IPS-20b (cell line): ENCODE results near the gene QDPR.
"Not testable (repeated sequence)": the region's sequence is repeated elsewhere in the genome, so short reads cannot be mapped to it uniquely, and the experiment has no call there.

Experiments
- H3K27ac ChIP-seq: one replicate; pipeline ENCODE4 v1.5.1; 2013; ENCODE audit warnings: low read length
- H3K27me3 ChIP-seq: 2 replicates; pipeline ENCODE4 v1.6.1; 2013; ENCODE audit warnings: mild to moderate bottlenecking, low read length, inconsistent platforms; ENCODE audit not compliant: insufficient read depth
- H3K36me3 ChIP-seq: 2 replicates; pipeline ENCODE4 v1.6.1; 2013; ENCODE audit warnings: low read depth, mild to moderate bottlenecking, inconsistent platforms, low read length, moderate library complexity; ENCODE audit not compliant: insufficient read depth
- H3K4me1 ChIP-seq: 2 replicates; pipeline ENCODE4 v1.6.1; 2013; ENCODE audit warnings: mild to moderate bottlenecking, control low read depth, inconsistent platforms, low read length, moderate library complexity; ENCODE audit not compliant: insufficient read depth
- H3K4me3 ChIP-seq: 2 replicates; pipeline ENCODE4 v1.5.1; 2013; ENCODE audit warnings: mild to moderate bottlenecking, low read length, inconsistent platforms
- H3K9ac ChIP-seq: 2 replicates; pipeline ENCODE4 v1.6.1; 2013; ENCODE audit warnings: low read depth, mild to moderate bottlenecking, inconsistent platforms, low read length, moderate library complexity
- H3K9me3 ChIP-seq: 2 replicates; pipeline ENCODE4 v1.6.1; 2013; ENCODE audit warnings: mild to moderate bottlenecking, low read depth, low read length, inconsistent platforms; ENCODE audit not compliant: insufficient read depth

QDPR gene

GRCh38 chr4:17447675-17448298, 64.1 kb downstream of the QDPR start:
- no peaks in the 10 kb centered on the region for H3K27me3 ChIP-seq
- no peaks in the 10 kb centered on the region for H3K36me3 ChIP-seq
- H3K4me1 ChIP-seq, result no peaks in the 10 kb centered on the region
- H3K9me3 ChIP-seq, result peaks cover 5% of the 10 kb centered on the region; the same call in 1 of the 2 replicates
- no peak overlapping the region for H3K9ac ChIP-seq
- no peak overlapping the region for H3K27ac ChIP-seq
- H3K4me3 ChIP-seq, result no peak overlapping the region

- H3K9ac ChIP-seq, result no peak overlapping the region
- no peak overlapping the region for H3K4me3 ChIP-seq
- no peaks in the 10 kb centered on the region for H3K27me3 ChIP-seq
- H3K9me3 ChIP-seq, result no peaks in the 10 kb centered on the region
- H3K36me3 ChIP-seq, result no peaks in the 10 kb centered on the region
- no peaks in the 10 kb centered on the region for H3K4me1 ChIP-seq
- no peak overlapping the region for H3K27ac ChIP-seq
Observed at GRCh38 chr4:17447056-17447455, 64.8 kb downstream of the QDPR start.

DNA sequence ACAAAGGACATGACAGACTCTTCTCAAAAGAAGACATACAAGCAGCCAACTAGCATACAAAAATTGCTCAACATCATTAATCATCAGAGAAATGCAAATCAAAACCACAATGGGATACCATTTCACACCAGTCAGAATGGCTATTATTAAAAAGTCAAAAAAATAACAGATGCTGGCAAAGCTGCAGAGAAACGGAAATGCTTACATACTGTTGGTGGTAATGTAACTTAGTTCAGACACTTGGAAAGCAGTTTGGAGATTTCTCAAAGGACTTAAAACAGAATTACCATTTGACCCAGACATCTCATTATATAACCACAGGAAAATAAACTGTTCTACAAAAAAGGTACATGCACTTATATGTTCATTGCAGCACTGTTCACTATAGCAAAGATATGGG, 69.4 kb downstream of the QDPR start:
- not testable (repeated sequence) for H3K4me1 ChIP-seq, H3K9me3 ChIP-seq, H3K36me3 ChIP-seq, H3K27me3 ChIP-seq, H3K27ac ChIP-seq, H3K4me3 ChIP-seq, H3K9ac ChIP-seq

DNA sequence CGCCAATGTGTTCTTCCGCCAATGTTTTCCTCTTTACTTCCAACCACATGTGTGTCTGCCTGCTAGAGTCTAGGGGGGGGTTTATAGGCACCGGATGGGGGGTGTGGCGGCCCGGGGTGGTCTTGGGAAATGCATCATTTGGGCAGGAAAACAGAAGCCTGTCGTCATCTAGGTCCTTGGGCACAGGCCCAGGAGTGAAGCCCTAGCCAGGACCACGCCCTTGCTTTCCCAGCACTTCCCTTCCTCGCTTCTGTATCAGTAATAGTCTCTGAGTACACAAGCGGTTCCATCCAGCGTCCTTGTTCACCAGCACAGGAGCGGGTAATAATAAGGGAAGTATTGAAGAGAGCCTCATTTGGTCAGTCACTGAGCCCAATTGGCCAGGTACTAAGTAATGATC, 74.5 kb downstream of the QDPR start:
- Histone ChIP-seq H3K27ac (no peak overlapping the region), H3K27me3 (no peaks in the 10 kb centered on the region), H3K4me3 (no peak overlapping the region), H3K36me3 (no peaks in the 10 kb centered on the region), H3K4me1 (no peaks in the 10 kb centered on the region), H3K9me3 (no peaks in the 10 kb centered on the region), H3K9ac (no peak overlapping the region)

DNA sequence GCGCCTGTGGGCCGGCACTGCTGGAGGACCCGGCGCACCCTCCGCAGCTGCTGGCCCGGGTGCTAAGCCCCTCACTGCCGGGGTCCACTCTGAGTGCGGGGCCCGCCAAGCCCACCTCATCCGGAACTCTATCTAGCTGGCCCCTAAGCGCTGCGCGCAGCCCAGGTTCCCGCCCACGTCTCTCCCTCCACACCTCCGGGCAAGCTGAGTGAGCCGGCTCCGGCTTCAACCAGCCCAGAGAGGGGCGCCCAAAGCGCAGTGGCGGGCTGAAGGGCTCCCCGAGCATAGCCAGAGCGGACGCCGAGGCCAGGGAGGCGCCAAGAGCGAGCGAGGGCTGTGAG, 75.2 kb downstream of the QDPR start:
- H3K36me3 ChIP-seq, result no peaks in the 10 kb centered on the region
- H3K9ac ChIP-seq, result no peak overlapping the region
- H3K27ac ChIP-seq, result no peak overlapping the region
- H3K4me1 ChIP-seq, result no peaks in the 10 kb centered on the region
- no peaks in the 10 kb centered on the region for H3K9me3 ChIP-seq
- no peaks in the 10 kb centered on the region for H3K27me3 ChIP-seq
- H3K4me3 ChIP-seq, result no peak overlapping the region
